Smooth muscle cell (in vitro differentiated cells): ENCODE data around the gene FAM222A. TPM values are rescaled to one million over a fixed set of nuclear protein-coding genes. Genes with fewer than 3 reads are reported as not detected.

Experiments used
- DNase-seq: peaks from one replicate; lab custom pipeline; 2025; ENCODE audit not compliant: unreplicated experiment; lab: John Stamatoyannopoulos, UW
- H2AFZ ChIP-seq: fragments of 200-600 bp; sonication (generic); 2 replicates; pipeline ENCODE4 v1.6.0; 2016; ENCODE audit warnings: antibody characterized with exemption, low read depth, mild to moderate bottlenecking
- H3F3A ChIP-seq: fragments of 200-600 bp; sonication (generic); 2 replicates; pipeline ENCODE4 v1.6.0; 2017; ENCODE audit warnings: antibody characterized with exemption, low read depth
- H3K27ac ChIP-seq: fragments of 200-600 bp; sonication (generic); 2 replicates; pipeline ENCODE4 v1.5.1; 2016; ENCODE audit warnings: low read depth, mild to moderate bottlenecking
- H3K27me3 ChIP-seq: fragments of 200-600 bp; sonication (generic); 2 replicates; pipeline ENCODE4 v1.6.1; 2016; ENCODE audit warnings: low read depth, mild to moderate bottlenecking
- H3K36me3 ChIP-seq: fragments of 200-600 bp; sonication (generic); 2 replicates; pipeline ENCODE4 v1.5.1; 2016; ENCODE audit warnings: low read depth
- H3K4me1 ChIP-seq: fragments of 200-600 bp; sonication (generic); 2 replicates; pipeline ENCODE4 v1.5.1; 2016; ENCODE audit warnings: low read depth
- H3K4me2 ChIP-seq: fragments of 200-600 bp; sonication (generic); 2 replicates; pipeline ENCODE4 v1.6.0; 2016; ENCODE audit warnings: mild to moderate bottlenecking
- H3K4me3 ChIP-seq: fragments of 200-600 bp; sonication (generic); 2 replicates; pipeline ENCODE4 v1.5.1; 2016; ENCODE audit warnings: mild to moderate bottlenecking
- H3K79me2 ChIP-seq: fragments of 200-600 bp; sonication (generic); 2 replicates; pipeline ENCODE4 v1.6.0; 2016; ENCODE audit warnings: low read depth, mild to moderate bottlenecking
- H3K9ac ChIP-seq: fragments of 200-600 bp; sonication (generic); 2 replicates; pipeline ENCODE4 v1.6.0; 2016; ENCODE audit warnings: low read depth
- H3K9me3 ChIP-seq: fragments of 200-600 bp; sonication (generic); replicated peaks from 2 replicates; pipeline ENCODE4 v1.5.1; 2016; ENCODE audit warnings: low read depth
- H4K20me1 ChIP-seq: fragments of 200-600 bp; sonication (generic); 2 replicates; pipeline ENCODE4 v1.6.0; 2016; ENCODE audit warnings: low read depth
- CTCF ChIP-seq: fragments of 200-600 bp; sonication (generic); IDR thresholded peaks from 2 replicates; pipeline ENCODE4 v1.5.1; 2017; ENCODE audit warnings: borderline replicate concordance, mild to moderate bottlenecking, antibody characterized with exemption; ENCODE audit not compliant: insufficient read depth, poor library complexity, severe bottlenecking
- WGBS: methylation state at CpG from one replicate; pipeline ENCODE4 v1.1.7; 2016; ENCODE audit warnings: low lambda C conversion rate; 5-methylcytosine and 5-hydroxymethylcytosine counted together
- polyA plus RNA-seq: library from polyadenylated mRNA; unstranded; fragments of >200 nt; fragmentation: Nextera tagmentation; extraction: Ambion mirVana; gene quantifications from 2 replicates; pipeline ENCODE4 v1.2.1, GENCODE V29; 2016
- total RNA-seq: library from RNA; depleted of rRNA; stranded (reverse); fragments of >200 nt; gene quantifications from 2 replicates; pipeline ENCODE4 v1.2.3, GENCODE V29; 2014

The FAM222A gene
- total and polyA plus RNA-seq, 2 experiments from 2014 or later: 0.85 to 1.7 TPM

- Histone ChIP-seq H3K9ac (no peak overlapping the region), H3K36me3 (no peaks in the 10 kb centered on the region), H3F3A (no peaks in the 10 kb centered on the region), H3K4me3 (no peak overlapping the region), H3K4me1 (peaks cover 36% of the 10 kb centered on the region), H4K20me1 (peaks cover 1% of the 10 kb centered on the region), H3K27ac (no peak overlapping the region), H2AFZ (no peak overlapping the region), H3K9me3 (no peaks in the 10 kb centered on the region), H3K27me3 (no peaks in the 10 kb centered on the region), H3K4me2 (no peak overlapping the region), H3K79me2 (no peaks in the 10 kb centered on the region)
- TF ChIP-seq CTCF: no peak
- no peak for DNase-seq
- 93% methylated on average over 14 of the region's 14 CpGs for WGBS
Measured at GRCh38 chr12:109724321-109724892, 10.8 kb downstream of the FAM222A start.

DNA sequence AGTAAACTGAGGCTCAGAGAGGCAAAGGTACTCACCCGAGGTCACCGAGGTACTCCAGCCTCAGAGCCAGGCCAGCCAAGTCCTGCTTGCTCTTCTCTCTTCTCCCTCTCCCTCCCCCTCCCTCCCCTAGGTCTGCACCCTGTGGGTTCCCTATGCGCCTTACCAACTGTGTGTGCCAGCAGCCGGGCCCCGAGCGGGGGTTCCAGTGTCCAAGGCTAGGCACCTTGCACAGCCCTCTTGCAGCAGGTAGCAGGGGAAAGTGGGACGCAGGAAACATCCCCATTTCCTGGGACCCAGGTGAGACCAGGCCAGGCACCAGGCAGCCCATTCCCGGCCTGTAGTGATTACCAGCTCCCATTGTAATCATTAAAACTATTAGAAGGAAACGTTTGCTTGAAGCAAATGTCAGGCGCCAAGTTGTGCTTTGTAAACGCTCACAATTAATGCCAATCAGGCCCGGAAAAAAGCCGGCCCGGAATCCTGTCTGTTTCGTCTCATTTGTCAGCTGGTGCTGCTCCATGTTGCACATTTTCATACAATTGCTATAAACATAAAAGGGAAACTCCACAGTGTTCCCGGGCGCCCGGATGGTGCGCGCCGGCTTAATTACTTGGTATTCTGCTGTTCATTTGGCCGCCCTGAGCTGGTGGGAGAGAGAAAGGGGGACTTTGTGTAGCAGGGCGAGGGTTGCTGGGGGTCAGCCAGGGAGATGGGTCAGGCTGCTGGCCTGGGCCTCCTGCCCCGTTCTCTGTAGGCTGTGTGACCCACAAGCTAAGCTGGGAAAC is 11.9 kb downstream of the FAM222A start:
- H3K27me3 ChIP-seq: no peaks in the 10 kb centered on the region
- DNase-seq: no peak

DNA sequence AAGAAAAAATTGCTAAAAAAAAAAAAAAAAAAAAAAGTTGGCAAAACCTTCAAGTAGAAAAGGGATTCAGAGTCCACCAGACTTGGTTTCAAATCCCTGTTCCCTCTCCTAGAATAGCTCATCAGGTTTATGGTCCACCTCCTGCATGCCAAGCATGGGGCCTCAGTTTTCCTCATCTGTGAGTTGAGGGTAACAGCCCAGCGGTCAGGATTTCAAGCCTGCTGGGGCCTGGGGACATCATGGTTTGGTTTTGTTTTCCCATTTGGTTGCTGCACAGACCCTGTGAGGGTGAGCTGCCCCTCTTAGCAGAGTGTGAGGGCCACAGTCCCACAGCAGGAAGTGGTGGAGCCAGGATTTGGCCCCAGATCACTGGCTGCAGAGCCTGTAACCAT is 12.5 kb downstream of the FAM222A start:
- no peak overlapping the region for H3K4me2 ChIP-seq
- H3K27ac ChIP-seq: no peak overlapping the region
- H3K27me3 ChIP-seq: no peaks in the 10 kb centered on the region
- peaks cover 21% of the 10 kb centered on the region for H3K4me1 ChIP-seq
- no peaks in the 10 kb centered on the region for H3K36me3 ChIP-seq
- H3K4me3 ChIP-seq: no peak overlapping the region
- TF ChIP-seq CTCF: no peak
- no peak for DNase-seq
- H4K20me1 ChIP-seq: no peaks in the 10 kb centered on the region
- no peak overlapping the region for H3K9ac ChIP-seq
- no peaks in the 10 kb centered on the region for H3K9me3 ChIP-seq
- no peak overlapping the region for H2AFZ ChIP-seq
- WGBS: 100% methylated on average over 1 of the region's 1 CpG
- H3K79me2 ChIP-seq: no peaks in the 10 kb centered on the region
- no peaks in the 10 kb centered on the region for H3F3A ChIP-seq

More for the DNA sequence above, 11.9 kb downstream of the FAM222A start:
- Histone ChIP-seq H3K9me3 (no peaks in the 10 kb centered on the region), H3K27ac (no peak overlapping the region), H4K20me1 (no peaks in the 10 kb centered on the region), H3K4me3 (no peak overlapping the region), H3K4me1 (peaks cover 25% of the 10 kb centered on the region), H3K79me2 (no peaks in the 10 kb centered on the region), H3K36me3 (no peaks in the 10 kb centered on the region), H3K9ac (no peak overlapping the region), H3F3A (no peaks in the 10 kb centered on the region), H2AFZ (no peak overlapping the region), H3K4me2 (no peak overlapping the region)
- WGBS: 93% methylated on average over 20 of the region's 24 CpGs
- TF ChIP-seq CTCF: no peak
